ENCODE measurements around the gene FAM219A. TPM values are rescaled to one million over a fixed set of nuclear protein-coding genes. Genes with fewer than 3 reads are reported as not detected.

FAM219A gene
- total RNA-seq, 1 donor from 2014 or later, result 17.5 TPM

GRCh38 chr9:34463098-34463900 lies 4.9 kb upstream of the FAM219A start:
- Mint-ChIP-seq H3K27ac (no peak overlapping the region), H3K4me1 (ENCODE audit: low read depth) (peaks cover 15% of the 10 kb centered on the region), H3K4me3 (ENCODE audit: low read depth) (no peak overlapping the region), H3K36me3 (ENCODE audit: insufficient read depth) (no peaks in the 10 kb centered on the region), H3K9me3 (ENCODE audit: low read depth) (no peaks in the 10 kb centered on the region), H3K27me3 (no peaks in the 10 kb centered on the region)
- DNase-seq (ENCODE audit: low spot score, unreplicated experiment), result no peak
- TF ChIP-seq, protein P1, sequence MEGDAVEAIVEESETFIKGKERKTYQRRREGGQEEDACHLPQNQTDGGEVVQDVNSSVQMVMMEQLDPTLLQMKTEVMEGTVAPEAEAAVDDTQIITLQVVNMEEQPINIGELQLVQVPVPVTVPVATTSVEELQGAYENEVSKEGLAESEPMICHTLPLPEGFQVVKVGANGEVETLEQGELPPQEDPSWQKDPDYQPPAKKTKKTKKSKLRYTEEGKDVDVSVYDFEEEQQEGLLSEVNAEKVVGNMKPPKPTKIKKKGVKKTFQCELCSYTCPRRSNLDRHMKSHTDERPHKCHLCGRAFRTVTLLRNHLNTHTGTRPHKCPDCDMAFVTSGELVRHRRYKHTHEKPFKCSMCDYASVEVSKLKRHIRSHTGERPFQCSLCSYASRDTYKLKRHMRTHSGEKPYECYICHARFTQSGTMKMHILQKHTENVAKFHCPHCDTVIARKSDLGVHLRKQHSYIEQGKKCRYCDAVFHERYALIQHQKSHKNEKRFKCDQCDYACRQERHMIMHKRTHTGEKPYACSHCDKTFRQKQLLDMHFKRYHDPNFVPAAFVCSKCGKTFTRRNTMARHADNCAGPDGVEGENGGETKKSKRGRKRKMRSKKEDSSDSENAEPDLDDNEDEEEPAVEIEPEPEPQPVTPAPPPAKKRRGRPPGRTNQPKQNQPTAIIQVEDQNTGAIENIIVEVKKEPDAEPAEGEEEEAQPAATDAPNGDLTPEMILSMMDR (IDR thresholded peaks at IDR 0.05; ENCODE audit: unreplicated experiment), result no peak

DNA sequence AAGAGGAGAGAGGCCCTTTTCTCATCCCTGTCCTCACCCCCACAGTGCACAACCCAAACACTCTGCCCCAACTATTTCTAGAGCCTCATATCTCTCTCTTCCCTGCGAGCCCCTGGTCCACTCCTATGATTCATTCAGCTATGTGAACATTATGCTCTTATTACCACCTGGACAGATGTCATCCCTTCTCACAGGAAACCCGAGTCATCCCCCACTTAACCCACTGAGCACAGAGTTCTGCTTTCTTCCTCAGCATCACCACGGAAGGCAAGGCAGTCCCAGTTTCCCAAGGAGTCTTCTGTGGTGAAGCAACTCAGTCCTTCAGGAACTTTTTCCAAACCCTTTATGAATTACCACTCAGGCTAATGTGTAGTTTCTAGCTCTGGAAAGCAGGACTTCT lies 1.6 kb upstream of the FAM219A start:
- TF ChIP-seq, protein P1 (IDR thresholded peaks at IDR 0.05; ENCODE audit: unreplicated experiment), result no peak
- no peak overlapping the region for H3K27ac Mint-ChIP-seq

GRCh38 chr9:34459356-34459755 lies 986 bp upstream of the FAM219A start:
- Mint-ChIP-seq H3K27me3 (peaks cover 16% of the 10 kb centered on the region), H3K4me3 (ENCODE audit: low read depth) (peak overlapping the region; percentile 89), H3K4me1 (ENCODE audit: low read depth) (peaks cover 27% of the 10 kb centered on the region), H3K36me3 (ENCODE audit: insufficient read depth) (no peaks in the 10 kb centered on the region), H3K27ac (peak overlapping the region; percentile 61), H3K9me3 (ENCODE audit: low read depth) (no peaks in the 10 kb centered on the region)
- TF ChIP-seq, protein P1 (IDR thresholded peaks at IDR 0.05; ENCODE audit: unreplicated experiment), result no peak
- DNase-seq (ENCODE audit: low spot score, unreplicated experiment), result no peak

More for the DNA sequence above, 1.6 kb upstream of the FAM219A start:
- no peak for DNase-seq (ENCODE audit: low spot score, unreplicated experiment)
- no peaks in the 10 kb centered on the region for H3K9me3 Mint-ChIP-seq (ENCODE audit: low read depth)
- H3K36me3 Mint-ChIP-seq (ENCODE audit: insufficient read depth), result no peaks in the 10 kb centered on the region
- peaks cover 27% of the 10 kb centered on the region for H3K4me1 Mint-ChIP-seq (ENCODE audit: low read depth)
- peaks cover 16% of the 10 kb centered on the region for H3K27me3 Mint-ChIP-seq
- no peak overlapping the region for H3K4me3 Mint-ChIP-seq (ENCODE audit: low read depth)

DNA sequence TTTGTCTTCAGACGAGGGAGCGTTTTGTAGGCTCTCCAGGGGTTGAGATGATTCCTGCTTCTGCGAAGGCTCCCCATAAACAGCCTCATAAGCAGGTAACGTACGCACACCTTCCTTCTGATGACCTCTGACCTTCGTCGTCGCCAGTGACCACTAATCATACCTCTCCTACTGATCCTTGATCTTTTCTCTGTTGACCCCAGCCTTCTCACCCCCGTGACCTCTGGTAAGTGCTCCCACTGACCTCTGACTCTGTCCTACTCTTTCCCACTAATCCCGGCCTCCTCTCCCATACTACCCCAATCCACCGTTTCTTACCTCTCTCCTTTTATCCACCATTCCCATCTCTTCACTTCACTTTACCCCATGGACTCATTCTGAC lies 580 bp upstream of the FAM219A start:
- H3K4me1 Mint-ChIP-seq (ENCODE audit: low read depth), result peaks cover 27% of the 10 kb centered on the region
- TF ChIP-seq, protein P1 (IDR thresholded peaks at IDR 0.05; ENCODE audit: unreplicated experiment), result no peak
- no peak for DNase-seq (ENCODE audit: low spot score, unreplicated experiment)
- H3K36me3 Mint-ChIP-seq (ENCODE audit: insufficient read depth), result no peaks in the 10 kb centered on the region
- peak overlapping the region; percentile 89 for H3K4me3 Mint-ChIP-seq (ENCODE audit: low read depth)
- no peaks in the 10 kb centered on the region for H3K9me3 Mint-ChIP-seq (ENCODE audit: low read depth)
- peak overlapping the region; percentile 91 for H3K27ac Mint-ChIP-seq
- H3K27me3 Mint-ChIP-seq, result peaks cover 16% of the 10 kb centered on the region

DNA sequence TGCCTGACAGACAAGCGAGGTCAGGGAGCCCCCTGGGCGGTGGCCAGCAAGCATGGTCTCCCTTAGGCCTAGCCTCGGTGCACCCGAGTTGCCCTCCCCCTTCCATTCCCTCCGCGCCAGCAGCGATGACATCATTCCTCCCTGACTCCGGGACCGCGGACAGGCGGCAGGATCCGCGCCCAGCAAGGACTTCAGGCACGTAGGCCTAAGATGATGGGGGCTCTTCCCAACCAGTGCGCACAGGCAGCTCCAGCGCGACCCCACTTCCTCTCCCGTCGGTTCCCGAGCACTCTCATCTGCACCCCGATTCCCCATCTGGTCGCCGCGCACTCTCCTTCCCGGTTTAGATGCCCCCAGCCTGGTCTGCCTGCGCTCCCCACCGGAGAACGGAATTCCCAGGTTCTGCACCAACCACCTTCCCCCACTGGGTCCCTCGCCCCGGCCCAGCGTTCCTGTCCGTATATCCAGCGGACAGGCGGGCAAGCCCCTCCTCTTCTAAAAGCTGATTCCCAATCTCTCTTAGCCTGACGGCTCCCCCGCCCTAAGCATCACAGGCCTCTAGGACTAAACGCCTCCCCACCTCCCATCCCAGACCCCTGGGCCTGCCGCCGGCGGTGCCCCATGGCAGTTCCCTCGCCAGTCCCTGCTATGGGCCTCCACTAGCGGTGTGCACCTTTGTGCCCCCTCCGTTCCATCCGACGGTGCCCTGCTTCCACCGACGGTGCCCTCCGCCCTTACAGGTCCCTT lies 931 bp downstream of the FAM219A start:
- H3K9me3 Mint-ChIP-seq (ENCODE audit: low read depth), result no peaks in the 10 kb centered on the region
- no peaks in the 10 kb centered on the region for H3K36me3 Mint-ChIP-seq (ENCODE audit: insufficient read depth)
- peak overlapping the region; percentile 97 for H3K27ac Mint-ChIP-seq
- H3K4me3 Mint-ChIP-seq (ENCODE audit: low read depth), result peak overlapping the region; percentile 89
- TF ChIP-seq, protein P1 (IDR thresholded peaks at IDR 0.05; ENCODE audit: unreplicated experiment), result no peak
- H3K27me3 Mint-ChIP-seq, result peaks cover 17% of the 10 kb centered on the region
- peaks cover 27% of the 10 kb centered on the region for H3K4me1 Mint-ChIP-seq (ENCODE audit: low read depth)
- peak; percentile 23 for DNase-seq (ENCODE audit: low spot score, unreplicated experiment)

Measured in progenitor cell of endocrine pancreas (in vitro differentiated cells).